ENCODE measurements around the gene TUBG1. TPM values are rescaled to one million over a fixed set of nuclear protein-coding genes. Genes with fewer than 3 reads are reported as not detected.

TUBG1 gene
- total RNA-seq, 2 experiments from 2014 or later = 118 to 123 TPM

DNA sequence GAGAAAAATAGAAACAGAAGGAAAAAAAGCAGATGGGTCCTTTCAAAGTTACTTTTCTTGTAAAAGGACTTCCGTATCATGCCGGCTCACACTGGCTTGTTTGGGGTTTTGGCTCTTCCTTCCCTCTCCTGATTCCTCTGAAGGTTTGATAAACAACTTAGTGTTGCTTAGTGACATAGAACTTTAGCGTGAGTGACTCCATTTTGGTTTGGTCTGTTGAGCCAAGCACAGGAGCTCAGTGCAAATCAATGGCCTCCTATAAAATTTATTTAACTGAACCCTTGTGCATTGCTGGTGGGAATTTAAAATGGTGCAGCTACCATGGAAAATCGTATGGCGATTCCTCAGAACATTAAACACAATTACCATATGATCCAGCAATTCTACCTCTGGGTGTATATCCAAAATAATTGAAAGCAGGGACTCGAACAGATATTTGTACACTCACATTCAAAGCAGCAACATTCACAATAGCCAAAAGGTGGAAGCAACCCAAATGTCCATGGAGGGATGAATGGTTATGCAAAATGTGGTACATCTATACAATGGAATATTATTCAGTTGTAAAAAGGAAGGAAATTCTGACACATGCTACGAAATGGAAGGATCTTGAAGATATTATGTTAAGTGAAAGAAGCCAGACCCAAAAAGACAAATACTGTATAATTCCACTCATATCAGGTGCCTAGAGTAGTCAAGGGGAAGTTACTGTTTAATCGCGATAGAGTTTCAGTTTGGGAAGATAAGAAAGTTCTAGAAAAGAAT, 48.5 kb downstream of the TUBG1 start:
- POLR2A ChIA-PET = interaction anchor here (0.6 kb wide), 1 partner anchor 212 kb away, joined by 3 read pairs; no protein-coding TSS in a partner anchor

DNA sequence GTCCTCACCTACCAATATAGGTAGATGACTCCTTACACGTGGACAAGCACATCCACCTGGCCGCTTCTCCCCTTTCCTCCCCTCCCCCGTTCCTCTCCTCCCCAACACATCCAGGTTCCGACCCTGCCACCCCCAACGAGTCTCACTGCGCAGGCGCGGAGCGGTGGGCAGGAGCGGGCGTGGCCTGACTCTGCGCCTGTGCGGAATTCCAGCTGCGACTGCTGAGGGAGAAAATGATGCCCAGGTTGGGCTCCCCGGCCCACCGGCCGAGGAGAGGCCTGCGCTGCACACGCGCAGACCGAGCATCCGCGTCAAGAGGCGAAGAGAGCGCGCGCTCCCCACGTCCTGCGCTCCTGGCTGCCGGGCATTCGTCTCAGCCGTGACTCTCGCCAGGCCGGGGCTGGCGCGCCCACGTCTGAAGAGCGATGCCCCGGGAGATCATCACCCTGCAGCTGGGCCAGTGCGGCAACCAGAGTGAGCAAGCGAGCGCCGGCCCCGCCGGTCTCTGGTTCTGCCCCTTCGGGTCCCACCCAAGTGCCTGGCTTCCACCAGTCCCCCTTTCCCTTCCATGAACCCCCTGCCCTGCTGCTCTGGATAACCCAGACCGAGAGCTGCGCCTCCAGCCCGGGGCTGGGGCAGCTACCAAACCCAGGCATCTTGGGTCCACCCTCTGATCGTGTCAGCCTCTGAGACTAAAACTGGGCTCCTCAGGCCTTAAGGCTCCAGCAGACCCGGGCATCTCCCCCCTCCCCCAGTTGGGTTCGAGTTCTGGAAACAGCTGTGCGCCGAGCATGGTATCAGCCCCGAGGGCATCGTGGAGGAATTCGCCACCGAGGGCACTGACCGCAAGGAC, 49.8 kb downstream of the TUBG1 start, which contains the start of gene TUBG2:
TSS of gene TUBG2 (plus strand) at position 206 of the 853 bp plus-strand sequence. CDS start at position 426, 220 bp downstream.
- POLR2A ChIA-PET = interaction anchor here (0.6 to 1.3 kb wide), 2 partner anchors 9 to 213 kb away, joined by 3 to 5 read pairs; no protein-coding TSS in a partner anchor

More for the DNA sequence above, 48.5 kb downstream of the TUBG1 start:
- CTCF ChIA-PET = interaction anchor here (0.6 to 6.3 kb wide), 5 partner anchors 9 to 842 kb away, joined by 3 to 33 read pairs (median 4); partner anchors contain the start of gene PLEKHH3

DNA sequence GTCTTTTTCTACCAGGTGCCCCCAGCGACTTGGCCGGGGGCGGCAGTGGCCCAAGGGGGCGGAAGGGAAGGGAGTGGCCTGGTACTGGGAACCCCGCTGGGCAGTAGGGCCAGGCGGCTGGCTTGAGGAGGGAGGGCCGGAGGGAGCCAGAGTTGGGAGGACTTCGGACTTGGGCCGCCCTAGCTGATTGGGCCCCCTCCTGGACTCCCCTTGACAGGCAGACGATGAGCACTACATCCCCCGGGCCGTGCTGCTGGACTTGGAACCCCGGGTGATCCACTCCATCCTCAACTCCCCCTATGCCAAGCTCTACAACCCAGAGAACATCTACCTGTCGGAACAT, 50.4 kb downstream of the TUBG1 start:
- CTCF ChIA-PET = interaction anchor here (0.9 to 6.3 kb wide), 3 partner anchors 15 to 104 kb away, joined by 3 to 33 read pairs (median 3); partner anchors contain the start of gene PLEKHH3
- POLR2A ChIA-PET = interaction anchor here (1.3 kb wide), 1 partner anchor 8 kb away, joined by 5 read pairs; no protein-coding TSS in a partner anchor

More for the DNA sequence above, 49.8 kb downstream of the TUBG1 start, which contains the start of gene TUBG2:
- CTCF ChIA-PET = interaction anchor here (0.5 to 6.3 kb wide), 5 partner anchors 16 to 142 kb away, joined by 3 to 33 read pairs (median 3); partner anchors contain the start of gene PLEKHH3

GRCh38 chr17:42660692-42661345, 51.3 kb downstream of the TUBG1 start:
- POLR2A ChIA-PET = interaction anchor here (0.6 to 0.8 kb wide), 2 partner anchors 138 to 753 kb away, joined by 3 read pairs; partner anchors contain the start of genes CNTD1 and COA3

More at GRCh38 chr17:42660692-42661345, 51.3 kb downstream of the TUBG1 start:
- CTCF ChIA-PET = interaction anchor here (6.3 kb wide), 1 partner anchor 14 kb away, joined by 33 read pairs; the partner anchor contains the start of gene PLEKHH3

Other genes starting within 250 kb of the TUBG1 start
- gene STAT3, start 221.2 kb upstream of the TUBG1 start, total RNA-seq = 100 to 1,000 TPM; 179 TPM
- gene CAVIN1, start 186.4 kb upstream of the TUBG1 start, total RNA-seq = under 1 TPM; 0.51 to 0.78 TPM
- 1 to 10 TPM; 3.3 to 3.4 TPM for gene ATP6V0A1, start 150.8 kb upstream of the TUBG1 start, total RNA-seq
- 10 to 100 TPM; 15.0 to 17.6 TPM for gene NAGLU, start 73.4 kb upstream of the TUBG1 start, total RNA-seq
- gene HSD17B1, start 56.8 kb upstream of the TUBG1 start, total RNA-seq = under 1 TPM; 0.19 to 0.29 TPM
- gene COASY, start 47.5 kb upstream of the TUBG1 start, total RNA-seq = 100 to 1,000 TPM; 118 to 120 TPM
- 10 to 100 TPM; 59.9 to 66.2 TPM for gene MLX, start 42.6 kb upstream of the TUBG1 start, total RNA-seq
- 10 to 100 TPM; 37.0 to 42.1 TPM for gene PSMC3IP, start 32.0 kb upstream of the TUBG1 start, total RNA-seq
- 10 to 100 TPM; 29.6 to 30.2 TPM for gene RETREG3, start 309 bp upstream of the TUBG1 start, total RNA-seq
- gene TUBG2, start 49.6 kb downstream of the TUBG1 start, total RNA-seq = 10 to 100 TPM; 11.4 to 12.9 TPM
- 1 to 10 TPM; 1.0 to 1.4 TPM for gene PLEKHH3, start 67.3 kb downstream of the TUBG1 start, total RNA-seq
- under 1 TPM; 0.10 to 0.38 TPM for gene CCR10, start 72.2 kb downstream of the TUBG1 start, total RNA-seq
- 1 to 10 TPM; 2.9 to 3.8 TPM for gene CNTNAP1, start 72.8 kb downstream of the TUBG1 start, total RNA-seq
- 10 to 100 TPM; 27.2 to 29.2 TPM for gene EZH1, start 135.4 kb downstream of the TUBG1 start, total RNA-seq
- gene RAMP2, start 151.5 kb downstream of the TUBG1 start, total RNA-seq = not detected
- gene VPS25, start 163.8 kb downstream of the TUBG1 start, total RNA-seq = 10 to 100 TPM; 95.2 to 96.5 TPM
- under 1 TPM; 0.23 to 0.38 TPM for gene WNK4, start 170.9 kb downstream of the TUBG1 start, total RNA-seq
- 10 to 100 TPM; 54.0 to 56.7 TPM for gene COA3, start 189.0 kb downstream of the TUBG1 start, total RNA-seq
- not detected for gene CNTD1, start 189.2 kb downstream of the TUBG1 start, total RNA-seq
- 10 to 100 TPM; 86.2 to 88.3 TPM for gene BECN1, start 214.6 kb downstream of the TUBG1 start, total RNA-seq
- 100 to 1,000 TPM; 226 to 244 TPM for gene PSME3, start 223.7 kb downstream of the TUBG1 start, total RNA-seq
- gene AOC2, start 234.9 kb downstream of the TUBG1 start, total RNA-seq = 1 to 10 TPM; 2.4 to 2.6 TPM
- gene AOC3, start 241.5 kb downstream of the TUBG1 start, total RNA-seq = 1 to 10 TPM; 1.0 TPM